PC-9 (cell line): ENCODE data around the gene LPIN3. TPM values are rescaled to one million over a fixed set of nuclear protein-coding genes. Genes with fewer than 3 reads are reported as not detected.

Source experiments
- BruUV-seq: library from RNA; stranded (reverse); fragments of 400-500 nt; replicated peaks from 2 replicates; lab custom pipeline; 2021; lab: Mats Ljungman, UMichigan
- CTCF ChIA-PET: fragments of 300-600 bp; sonication (Branson Sonifier 250); formaldehyde crosslinking; loops from one replicate; lab custom pipeline; 2022; ENCODE audit warnings: antibody characterized with exemption; lab: Charles Lee
- POLR2A ChIA-PET: fragments of 300-600 bp; sonication (Branson Sonifier 250); formaldehyde crosslinking; loops from one replicate; lab custom pipeline; 2022; ENCODE audit warnings: antibody characterized with exemption; ENCODE audit not compliant: unreplicated experiment; lab: Charles Lee
- DNase-seq, 2 experiments: peaks; one replicate each; pipeline versions ENCODE4 v3.0.0 to v3.0.0-alpha.2; 2015 to 2022; ENCODE audit warnings: mixed read lengths in 1 of 2
- H2AFZ ChIP-seq: fragments of 200-600 bp; sonication (generic); 2 replicates; pipeline ENCODE4 v1.8.1; 2017; ENCODE audit warnings: antibody characterized with exemption
- H3F3A ChIP-seq: fragments of 200-600 bp; sonication (generic); 2 replicates; pipeline ENCODE4 v1.8.1; 2017; ENCODE audit warnings: antibody characterized with exemption, mild to moderate bottlenecking, low read depth; ENCODE audit not compliant: insufficient read depth
- H3K27ac ChIP-seq: fragments of 200-600 bp; sonication (generic); 2 replicates; pipeline ENCODE4 v1.6.1; 2016; ENCODE audit warnings: mixed run types
- H3K27me3 ChIP-seq: fragments of 200-600 bp; sonication (generic); 2 replicates; pipeline ENCODE4 v1.6.1; 2016; ENCODE audit warnings: low read depth, mixed run types; ENCODE audit not compliant: insufficient read depth
- H3K36me3 ChIP-seq: fragments of 200-600 bp; sonication (generic); 2 replicates; pipeline ENCODE4 v1.6.1; 2016; ENCODE audit warnings: low read depth, mixed run types
- H3K4me1 ChIP-seq: fragments of 200-600 bp; sonication (generic); replicated peaks from 2 replicates; pipeline ENCODE4 v1.6.1; 2016; ENCODE audit warnings: mixed run types; ENCODE audit not compliant: insufficient read depth
- H3K4me2 ChIP-seq: fragments of 200-600 bp; sonication (generic); 2 replicates; pipeline ENCODE4 v1.6.1; 2017; ENCODE audit warnings: mixed run types
- H3K4me3 ChIP-seq: fragments of 200-600 bp; sonication (generic); 2 replicates; pipeline ENCODE4 v1.6.1; 2016; ENCODE audit warnings: mixed run types
- H3K79me2 ChIP-seq: fragments of 200-600 bp; sonication (generic); 2 replicates; pipeline ENCODE4 v1.6.1; 2017; ENCODE audit warnings: low read depth, mixed run types
- H3K9me2 ChIP-seq: fragments of 200-600 bp; sonication (generic); 2 replicates; pipeline ENCODE4 v1.8.1; 2017; ENCODE audit warnings: mild to moderate bottlenecking; ENCODE audit not compliant: insufficient read depth
- H3K9me3 ChIP-seq: fragments of 200-600 bp; sonication (generic); 2 replicates; pipeline ENCODE4 v1.8.1; 2016; ENCODE audit warnings: low read depth; ENCODE audit not compliant: insufficient read depth
- H4K20me1 ChIP-seq: fragments of 200-600 bp; sonication (generic); 2 replicates; pipeline ENCODE4 v1.8.1; 2017; ENCODE audit not compliant: insufficient read depth
- CTCF ChIP-seq: fragments of 200-600 bp; sonication (generic); conservative IDR thresholded peaks from 2 replicates; pipeline ENCODE4 v1.6.1; 2017; ENCODE audit warnings: mixed run types, antibody characterized with exemption, mild to moderate bottlenecking, moderate library complexity
- EZH2 ChIP-seq: fragments of 200-600 bp; sonication (generic); IDR thresholded peaks from 2 replicates; pipeline ENCODE4 v1.8.0; 2017; ENCODE audit warnings: antibody characterized with exemption, low read depth
- intact Hi-C: fragments of 100-400 bp; cut with micrococcal nuclease; formaldehyde crosslinking; loops from one replicate; pipeline ENCODE4 v1.10.0; 2022; ENCODE audit not compliant: unreplicated experiment
- total RNA-seq: library from RNA; stranded (reverse); gene quantifications from 2 replicates; pipeline ENCODE4 v1.2.3, GENCODE V29; 2021

LPIN3 gene
- total RNA-seq, 1 experiment from 2014 or later: 12.1 TPM

GRCh38 chr20:41393705-41394066 lies 53.1 kb downstream of the LPIN3 start:
- BruUV-seq: no TSS peak

GRCh38 chr20:41394081-41394480 lies 53.5 kb downstream of the LPIN3 start:
- no peak overlapping the region for H3K4me3 ChIP-seq
- no TSS peak for BruUV-seq
- TF ChIP-seq CTCF (no peak), EZH2 (no peak)
- no peaks in the 10 kb centered on the region for H3K79me2 ChIP-seq
- H3K9me3 ChIP-seq: no peaks in the 10 kb centered on the region; the same call in 1 of the 2 replicates
- H3K4me1 ChIP-seq: peaks cover 24% of the 10 kb centered on the region
- intact Hi-C loops: no loop called here
- peaks cover 26% of the 10 kb centered on the region for H3F3A ChIP-seq
- no peaks in the 10 kb centered on the region for H3K9me2 ChIP-seq
- H3K27ac ChIP-seq: no peak overlapping the region
- no peaks in the 10 kb centered on the region for H3K36me3 ChIP-seq
- no peak overlapping the region for H3K4me2 ChIP-seq
- no peak overlapping the region for H2AFZ ChIP-seq
- ChIA-PET CTCF (no interaction called here), POLR2A (no interaction called here)
- no peaks in the 10 kb centered on the region for H3K27me3 ChIP-seq
- no peaks in the 10 kb centered on the region for H4K20me1 ChIP-seq
- DNase-seq: no peak

More at GRCh38 chr20:41393705-41394066, 53.1 kb downstream of the LPIN3 start:
- Histone ChIP-seq H3F3A (peaks cover 26% of the 10 kb centered on the region), H3K27me3 (no peaks in the 10 kb centered on the region), H2AFZ (no peak overlapping the region), H3K79me2 (no peaks in the 10 kb centered on the region), H3K4me2 (no peak overlapping the region), H4K20me1 (no peaks in the 10 kb centered on the region), H3K9me2 (no peaks in the 10 kb centered on the region), H3K4me1 (peaks cover 24% of the 10 kb centered on the region), H3K9me3 (no peaks in the 10 kb centered on the region; the same call in 1 of the 2 replicates), H3K36me3 (no peaks in the 10 kb centered on the region), H3K4me3 (no peak overlapping the region), H3K27ac (no peak overlapping the region)
- POLR2A ChIA-PET: no interaction called here
- CTCF ChIA-PET: no interaction called here
- TF ChIP-seq CTCF (no peak), EZH2 (no peak)
- DNase-seq: no peak
- intact Hi-C loops: no loop called here

GRCh38 chr20:41394931-41395666 lies 54.5 kb downstream of the LPIN3 start:
- Histone ChIP-seq H3F3A (peaks cover 26% of the 10 kb centered on the region), H3K27me3 (no peaks in the 10 kb centered on the region), H4K20me1 (no peaks in the 10 kb centered on the region), H3K4me2 (no peak overlapping the region), H3K79me2 (no peaks in the 10 kb centered on the region), H3K27ac (no peak overlapping the region), H3K4me1 (peaks cover 28% of the 10 kb centered on the region), H3K9me3 (no peaks in the 10 kb centered on the region), H3K9me2 (no peaks in the 10 kb centered on the region), H2AFZ (no peak overlapping the region), H3K4me3 (no peak overlapping the region), H3K36me3 (no peaks in the 10 kb centered on the region)
- TF ChIP-seq CTCF (no peak), EZH2 (no peak)
- no peak for DNase-seq
- CTCF ChIA-PET: no interaction called here
- intact Hi-C loops: no loop called here
- BruUV-seq: no TSS peak
- POLR2A ChIA-PET: no interaction called here
